OCI-LY3 (cell line): Measurements from ENCODE around the gene MAP6.
A peak's percentile ranks its signal among the peaks of the same experiment; 100 is the strongest.
"Not testable (repeated sequence)": the region's sequence is repeated elsewhere in the genome, so short reads cannot be mapped to it uniquely, and the experiment has no call there.

Experiments used
- H2AFZ ChIP-seq: fragments of 200-600, 300-600 bp; shearing (Covaris generic); 2 replicates; pipeline ENCODE4 v1.6.0; 2014; ENCODE audit warnings: antibody characterized with exemption, low read depth, low read length
- H3K27ac ChIP-seq: fragments of 200-600, 300-600 bp; sonication (generic); 2 replicates; pipeline ENCODE4 v1.5.1; 2014; ENCODE audit warnings: mild to moderate bottlenecking, low read length, moderate library complexity, mixed read lengths
- H3K27me3 ChIP-seq: fragments of 200-600, 300-600 bp; sonication (generic); 2 replicates; pipeline ENCODE4 v1.6.1; 2014; ENCODE audit warnings: low read depth, low read length, mixed read lengths
- H3K36me3 ChIP-seq: fragments of 200-600, 300-600 bp; sonication (generic); replicated peaks from 2 replicates; pipeline ENCODE3; 2014; ENCODE audit warnings: low read depth, low read length, mixed read lengths
- H3K4me1 ChIP-seq: fragments of 300-600, 200-600 bp; sonication (generic); 2 replicates; pipeline ENCODE4 v1.6.1; 2014; ENCODE audit warnings: low read length, mixed read lengths
- H3K4me2 ChIP-seq: fragments of 200-600, 300-600 bp; sonication (generic); 2 replicates; pipeline ENCODE4 v1.6.1; 2014; ENCODE audit warnings: low read length, mixed read lengths
- H3K4me3 ChIP-seq: fragments of 300-600, 200-600 bp; sonication (generic); 2 replicates; pipeline ENCODE4 v1.5.1; 2014; ENCODE audit warnings: antibody characterized with exemption, mild to moderate bottlenecking, low read length, moderate library complexity
- H3K79me2 ChIP-seq: fragments of 300-600, 200-600 bp; shearing (Covaris generic); 2 replicates; pipeline ENCODE4 v1.6.1; 2014; ENCODE audit warnings: mild to moderate bottlenecking, low read length, mixed read lengths
- H3K9ac ChIP-seq: fragments of 300-600, 200-600 bp; shearing (Covaris generic); 2 replicates; pipeline ENCODE4 v1.6.0; 2014; ENCODE audit warnings: mild to moderate bottlenecking, low read length, moderate library complexity
- H3K9me3 ChIP-seq: fragments of 200-600, 300-600 bp; shearing (Covaris generic); 2 replicates; pipeline ENCODE4 v1.6.1; 2014; ENCODE audit warnings: low read length, mixed read lengths; ENCODE audit not compliant: insufficient read depth
- H4K20me1 ChIP-seq: fragments of 200-600, 300-600 bp; sonication (generic); 2 replicates; pipeline ENCODE4 v1.6.1; 2016; ENCODE audit warnings: low read length, mixed read lengths; ENCODE audit not compliant: insufficient read depth
- CTCF ChIP-seq: fragments of 200-600, 300-600 bp; sonication (generic); IDR thresholded peaks from 2 replicates; pipeline ENCODE4 v1.5.1; 2014; ENCODE audit warnings: antibody characterized with exemption, low read length, low read depth
- EZH2phosphoT487 ChIP-seq: fragments of 200-600 bp; shearing (Covaris generic); IDR thresholded peaks from 2 replicates; pipeline ENCODE4 v1.6.1; 2018; ENCODE audit warnings: antibody characterized with exemption, mixed run types, low read depth

Gene MAP6

DNA sequence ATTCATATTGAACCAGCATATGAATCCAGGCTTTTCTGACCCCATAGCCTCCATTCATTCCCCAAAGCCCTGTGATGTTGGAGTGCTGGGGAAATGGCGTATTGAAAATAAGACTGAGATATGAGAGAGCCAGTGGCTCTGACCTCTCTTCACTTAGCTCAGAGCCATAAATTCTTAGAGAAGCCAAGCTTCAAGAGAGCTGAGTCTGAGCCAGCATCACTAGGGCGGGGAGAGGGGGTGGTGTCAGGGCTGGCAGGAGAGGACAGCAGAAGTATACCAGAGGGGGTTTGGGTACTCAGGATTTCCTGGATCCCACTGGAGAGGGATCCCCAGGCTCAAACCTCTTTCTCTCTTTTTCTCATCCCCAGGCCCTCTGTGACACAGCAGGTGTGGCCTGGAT is 32.1 kb upstream of the MAP6 start:
- TF ChIP-seq EZH2phosphoT487 = no peak
- TF ChIP-seq CTCF = no peak
- no peaks in the 10 kb centered on the region for H3K36me3 ChIP-seq
- H3K9me3 ChIP-seq = no peaks in the 10 kb centered on the region
- H3K4me2 ChIP-seq = no peak overlapping the region
- H4K20me1 ChIP-seq = no peaks in the 10 kb centered on the region
- no peak overlapping the region for H2AFZ ChIP-seq
- H3K4me3 ChIP-seq = no peak overlapping the region
- H3K4me1 ChIP-seq = peaks cover under 1% of the 10 kb centered on the region; the same call in 1 of the 2 replicates
- H3K79me2 ChIP-seq = no peaks in the 10 kb centered on the region
- H3K27me3 ChIP-seq = no peaks in the 10 kb centered on the region
- H3K27ac ChIP-seq = no peak overlapping the region
- H3K9ac ChIP-seq = no peak overlapping the region

- no peak overlapping the region for H2AFZ ChIP-seq
- no peak overlapping the region for H3K9ac ChIP-seq
- no peak overlapping the region for H3K27ac ChIP-seq
- no peak for TF ChIP-seq EZH2phosphoT487
- no peak for TF ChIP-seq CTCF
- no peak overlapping the region for H3K4me3 ChIP-seq
- H3K4me1 ChIP-seq = no peaks in the 10 kb centered on the region
- no peaks in the 10 kb centered on the region for H3K9me3 ChIP-seq
- H3K36me3 ChIP-seq = no peaks in the 10 kb centered on the region
- no peaks in the 10 kb centered on the region for H3K27me3 ChIP-seq
- no peak overlapping the region for H3K4me2 ChIP-seq
- no peaks in the 10 kb centered on the region for H4K20me1 ChIP-seq
- no peaks in the 10 kb centered on the region for H3K79me2 ChIP-seq
Measured at GRCh38 chr11:75697906-75698581, 29.2 kb upstream of the MAP6 start.

DNA sequence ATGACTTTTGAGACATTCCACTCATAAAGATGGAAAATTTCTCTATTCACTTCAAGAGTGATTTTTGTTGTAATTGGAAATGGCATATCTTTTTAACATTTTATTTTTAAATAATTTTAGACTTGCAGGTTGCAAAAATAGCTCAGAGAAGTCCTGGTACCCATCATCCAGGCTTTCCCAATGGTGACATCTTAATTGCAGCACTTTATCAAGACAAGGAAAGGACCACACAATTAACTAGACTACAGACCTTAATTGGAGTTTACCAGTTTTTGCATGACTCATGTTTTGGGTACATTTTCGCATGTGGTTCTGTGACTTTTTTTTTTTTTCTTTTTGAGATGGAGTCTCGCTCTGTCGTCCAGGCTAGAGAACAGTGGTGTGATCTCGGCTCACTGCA is 23.0 kb upstream of the MAP6 start:
- Histone ChIP-seq H3K27ac (no peak overlapping the region), H3K9me3 (no peaks in the 10 kb centered on the region), H3K4me3 (no peak overlapping the region), H4K20me1 (no peaks in the 10 kb centered on the region), H3K4me1 (peaks cover 28% of the 10 kb centered on the region), H3K4me2 (no peak overlapping the region), H3K9ac (no peak overlapping the region), H3K27me3 (no peaks in the 10 kb centered on the region), H3K79me2 (no peaks in the 10 kb centered on the region), H3K36me3 (peaks cover 3% of the 10 kb centered on the region), H2AFZ (no peak overlapping the region)
- TF ChIP-seq CTCF (no peak), EZH2phosphoT487 (no peak)

DNA sequence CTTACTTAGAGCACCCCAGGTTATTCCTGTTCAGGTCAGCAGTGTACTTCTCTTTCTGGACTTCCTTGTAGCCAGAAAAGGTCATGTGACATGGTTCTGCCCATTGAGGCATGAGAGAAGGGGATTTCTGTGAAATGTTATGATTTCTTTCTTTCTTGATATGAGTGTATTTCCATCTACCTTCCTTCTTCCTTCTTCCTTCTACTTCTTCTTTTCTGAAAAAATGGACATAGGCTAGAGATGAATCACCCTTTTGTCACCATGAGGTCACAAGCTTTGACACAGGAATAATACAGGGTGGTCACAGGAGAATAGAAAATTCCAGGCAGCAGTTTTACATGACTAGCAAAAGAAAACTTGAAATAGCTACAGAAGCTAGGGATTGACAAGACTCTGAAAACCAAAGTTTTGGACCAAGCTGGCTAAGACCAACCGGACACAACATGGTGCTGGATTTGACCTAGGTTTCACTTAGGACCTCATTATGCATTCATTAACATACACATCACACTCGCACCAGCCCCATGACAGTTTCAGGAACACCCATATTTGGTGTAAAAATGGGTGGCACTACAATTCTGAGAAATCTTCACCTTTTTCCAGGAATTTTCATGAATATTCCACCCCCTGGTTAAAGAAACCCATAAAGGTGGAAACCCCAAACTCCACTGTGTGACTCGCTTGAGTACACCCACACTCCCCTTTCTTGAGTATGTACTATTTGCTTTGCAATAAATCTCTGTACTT is 21.2 kb upstream of the MAP6 start:
- Histone ChIP-seq H4K20me1 (no peaks in the 10 kb centered on the region), H3K79me2 (no peaks in the 10 kb centered on the region), H3K27ac (peak overlapping the region; percentile 78), H3K4me1 (peaks cover 28% of the 10 kb centered on the region), H3K36me3 (peaks cover 3% of the 10 kb centered on the region), H3K4me2 (peak overlapping the region; percentile 68), H3K27me3 (no peaks in the 10 kb centered on the region), H3K9ac (peak overlapping the region; percentile 36; the same call in 1 of the 2 replicates), H3K9me3 (no peaks in the 10 kb centered on the region), H2AFZ (no peak overlapping the region), H3K4me3 (peak overlapping the region; percentile 58)
- TF ChIP-seq EZH2phosphoT487 (no peak), CTCF (no peak)

DNA sequence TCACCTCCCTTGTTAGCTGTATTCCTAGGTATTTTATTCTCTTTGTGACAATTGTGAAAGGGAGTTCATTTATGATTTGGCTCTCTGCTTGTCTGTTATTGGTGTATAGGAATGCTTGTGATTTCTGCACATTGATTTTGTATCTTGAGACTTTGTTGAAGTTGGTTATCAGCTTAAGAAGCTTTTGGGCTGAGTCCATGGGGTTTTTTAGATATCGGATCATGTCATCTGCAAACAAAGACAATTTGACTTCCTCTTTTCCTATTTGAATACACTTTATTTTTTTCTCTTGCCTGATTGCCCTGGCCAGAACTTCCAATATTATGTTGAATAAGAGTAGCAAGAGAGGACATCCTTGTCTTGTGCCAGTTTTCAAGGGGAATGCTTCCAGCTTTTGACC is 15.0 kb upstream of the MAP6 start:
- not testable (repeated sequence) for H3K36me3 ChIP-seq, H4K20me1 ChIP-seq, H3K27me3 ChIP-seq, H3K4me3 ChIP-seq, H3K27ac ChIP-seq, H3K9ac ChIP-seq, H3K9me3 ChIP-seq, H3K79me2 ChIP-seq, H2AFZ ChIP-seq
- 0 out of 2 replicates have a peak overlapping the region, but pooled peaks have one; percentile 5 for H3K4me2 ChIP-seq
- peaks cover 14% of the 10 kb centered on the region for H3K4me1 ChIP-seq
